Measurements from ENCODE around the gene WRNIP1.

DNA sequence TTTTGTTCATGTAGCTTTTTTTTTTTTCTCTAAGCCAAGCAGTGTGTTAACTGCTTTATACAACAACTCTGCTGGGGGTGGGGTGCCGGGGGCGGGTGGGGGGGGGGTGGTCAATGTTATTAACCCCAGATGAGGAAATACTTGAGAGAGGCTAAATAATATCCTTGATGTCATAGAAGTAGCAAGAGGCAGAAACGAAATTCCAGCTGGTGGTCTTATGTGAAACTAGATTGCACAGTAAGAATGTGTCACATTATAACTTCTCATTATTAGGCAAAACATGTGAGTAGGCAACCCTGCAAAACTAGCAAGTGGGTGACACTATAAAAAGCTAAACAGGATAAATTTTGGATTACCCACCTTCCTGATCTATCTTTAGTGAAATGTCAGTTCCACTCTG is 27.3 kb upstream of the WRNIP1 start:
- TF ChIP-seq EGR1 (IDR thresholded peaks at IDR 0.05) (no peak), CREB1 (IDR thresholded peaks at IDR 0.05; ENCODE audit: low read depth) (no peak), TCF12 (IDR thresholded peaks at IDR 0.05; ENCODE audit: low read depth) (no peak), CEBPB (IDR thresholded peaks at IDR 0.05) (no peak), EP300 (IDR thresholded peaks at IDR 0.05; ENCODE audit: borderline replicate concordance) (no peak), TEAD4 (IDR thresholded peaks at IDR 0.05) (no peak), ZBTB7A (IDR thresholded peaks at IDR 0.05; ENCODE audit: low read depth) (no peak), YY1 (IDR thresholded peaks at IDR 0.05; ENCODE audit: low read depth) (no peak), TAF1 (IDR thresholded peaks at IDR 0.05; ENCODE audit: low read depth) (no peak), NFIC (IDR thresholded peaks at IDR 0.05) (no peak), FOXM1 (IDR thresholded peaks at IDR 0.05; ENCODE audit: borderline replicate concordance, low read depth) (no peak)
- TF ChIP-seq, protein P1, sequence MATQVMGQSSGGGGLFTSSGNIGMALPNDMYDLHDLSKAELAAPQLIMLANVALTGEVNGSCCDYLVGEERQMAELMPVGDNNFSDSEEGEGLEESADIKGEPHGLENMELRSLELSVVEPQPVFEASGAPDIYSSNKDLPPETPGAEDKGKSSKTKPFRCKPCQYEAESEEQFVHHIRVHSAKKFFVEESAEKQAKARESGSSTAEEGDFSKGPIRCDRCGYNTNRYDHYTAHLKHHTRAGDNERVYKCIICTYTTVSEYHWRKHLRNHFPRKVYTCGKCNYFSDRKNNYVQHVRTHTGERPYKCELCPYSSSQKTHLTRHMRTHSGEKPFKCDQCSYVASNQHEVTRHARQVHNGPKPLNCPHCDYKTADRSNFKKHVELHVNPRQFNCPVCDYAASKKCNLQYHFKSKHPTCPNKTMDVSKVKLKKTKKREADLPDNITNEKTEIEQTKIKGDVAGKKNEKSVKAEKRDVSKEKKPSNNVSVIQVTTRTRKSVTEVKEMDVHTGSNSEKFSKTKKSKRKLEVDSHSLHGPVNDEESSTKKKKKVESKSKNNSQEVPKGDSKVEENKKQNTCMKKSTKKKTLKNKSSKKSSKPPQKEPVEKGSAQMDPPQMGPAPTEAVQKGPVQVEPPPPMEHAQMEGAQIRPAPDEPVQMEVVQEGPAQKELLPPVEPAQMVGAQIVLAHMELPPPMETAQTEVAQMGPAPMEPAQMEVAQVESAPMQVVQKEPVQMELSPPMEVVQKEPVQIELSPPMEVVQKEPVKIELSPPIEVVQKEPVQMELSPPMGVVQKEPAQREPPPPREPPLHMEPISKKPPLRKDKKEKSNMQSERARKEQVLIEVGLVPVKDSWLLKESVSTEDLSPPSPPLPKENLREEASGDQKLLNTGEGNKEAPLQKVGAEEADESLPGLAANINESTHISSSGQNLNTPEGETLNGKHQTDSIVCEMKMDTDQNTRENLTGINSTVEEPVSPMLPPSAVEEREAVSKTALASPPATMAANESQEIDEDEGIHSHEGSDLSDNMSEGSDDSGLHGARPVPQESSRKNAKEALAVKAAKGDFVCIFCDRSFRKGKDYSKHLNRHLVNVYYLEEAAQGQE (IDR thresholded peaks at IDR 0.05; ENCODE audit: low read depth) = no peak
- TF ChIP-seq, protein P2, sequence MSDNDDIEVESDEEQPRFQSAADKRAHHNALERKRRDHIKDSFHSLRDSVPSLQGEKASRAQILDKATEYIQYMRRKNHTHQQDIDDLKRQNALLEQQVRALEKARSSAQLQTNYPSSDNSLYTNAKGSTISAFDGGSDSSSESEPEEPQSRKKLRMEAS (IDR thresholded peaks at IDR 0.05) = no peak

Measured in Ishikawa (cell line).